KMS-11 (cell line): Measurements from ENCODE around the gene MPZL1.
A peak's percentile ranks its signal among the peaks of the same experiment; 100 is the strongest.

Experiments
- H2AFZ ChIP-seq: fragments of 200-600 bp; sonication (generic); 2 replicates; pipeline ENCODE4 v1.6.1; 2016; ENCODE audit warnings: antibody characterized with exemption, mixed run types, low read depth
- H3K27ac ChIP-seq: fragments of 200-600 bp; sonication (generic); 2 replicates; pipeline ENCODE4 v1.6.1; 2016; ENCODE audit warnings: mild to moderate bottlenecking, mixed run types
- H3K27me3 ChIP-seq: fragments of 200-600 bp; sonication (generic); 2 replicates; pipeline ENCODE4 v1.6.1; 2017; ENCODE audit warnings: mild to moderate bottlenecking, low read depth, mixed run types, moderate library complexity; ENCODE audit not compliant: insufficient read depth
- H3K36me3 ChIP-seq: fragments of 200-600 bp; sonication (generic); 2 replicates; pipeline ENCODE4 v1.6.1; 2017; ENCODE audit warnings: mild to moderate bottlenecking, mixed run types; ENCODE audit not compliant: insufficient read depth
- H3K4me1 ChIP-seq: fragments of 200-600 bp; sonication (generic); 2 replicates; pipeline ENCODE4 v1.6.1; 2016; ENCODE audit warnings: mild to moderate bottlenecking, low read depth, mixed run types; ENCODE audit not compliant: poor library complexity, severe bottlenecking
- H3K4me2 ChIP-seq: fragments of 200-600 bp; sonication (generic); 2 replicates; pipeline ENCODE4 v1.7.0; 2016; ENCODE audit warnings: mild to moderate bottlenecking, mixed run types
- H3K4me3 ChIP-seq: fragments of 200-600 bp; sonication (generic); IDR thresholded peaks from 2 replicates; pipeline ENCODE4 v1.6.1; 2017; ENCODE audit warnings: low read depth, low read length, mixed read lengths; ENCODE audit not compliant: insufficient read depth
- H3K79me2 ChIP-seq: fragments of 200-600 bp; sonication (generic); 2 replicates; pipeline ENCODE4 v1.6.1; 2016; ENCODE audit warnings: low read depth, mixed run types; ENCODE audit not compliant: insufficient read depth
- H3K9ac ChIP-seq: fragments of 200-600 bp; sonication (generic); 2 replicates; pipeline ENCODE4 v1.6.1; 2016; ENCODE audit warnings: mild to moderate bottlenecking, mixed run types
- H4K20me1 ChIP-seq: fragments of 200-600 bp; sonication (generic); 2 replicates; pipeline ENCODE4 v1.6.1; 2016; ENCODE audit warnings: mild to moderate bottlenecking, mixed run types; ENCODE audit not compliant: insufficient read depth
- TF ChIP-seq, protein P1 (sequence below): fragments of 200-600 bp; sonication (generic); conservative IDR thresholded peaks from 2 replicates; pipeline ENCODE4 v1.6.1; 2017; ENCODE audit warnings: low read depth, mild to moderate bottlenecking, antibody characterized with exemption, low read length, moderate library complexity, mixed read lengths

Gene MPZL1

DNA sequence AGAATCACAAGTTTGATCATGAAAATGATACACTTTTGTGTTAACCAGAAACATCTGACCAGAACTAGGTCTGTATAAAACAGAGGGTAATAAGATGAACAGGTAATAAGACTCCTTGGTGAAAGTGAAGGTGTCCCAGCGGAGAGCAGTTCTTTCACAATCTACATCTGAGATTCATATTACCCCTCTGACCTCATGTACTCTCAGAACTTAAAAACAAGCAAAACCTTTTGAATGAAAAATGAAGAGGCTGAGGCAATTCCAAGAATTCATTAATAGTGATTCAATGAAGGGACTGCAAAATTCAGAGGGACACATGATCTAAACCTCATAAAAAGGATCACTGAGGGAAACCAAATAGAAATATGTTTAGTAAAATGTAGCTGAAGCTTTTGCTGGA lies 10.9 kb upstream of the MPZL1 start:
- Histone ChIP-seq H3K4me3 (peak overlapping the region; percentile 52), H3K27me3 (no peaks in the 10 kb centered on the region), H3K9ac (no peak overlapping the region), H4K20me1 (no peaks in the 10 kb centered on the region), H3K27ac (no peak overlapping the region), H3K4me2 (peak overlapping the region; percentile 9; the same call in 1 of the 2 replicates), H2AFZ (no peak overlapping the region), H3K4me1 (peaks cover 40% of the 10 kb centered on the region), H3K79me2 (no peaks in the 10 kb centered on the region), H3K36me3 (no peaks in the 10 kb centered on the region)
- TF ChIP-seq, protein P1, sequence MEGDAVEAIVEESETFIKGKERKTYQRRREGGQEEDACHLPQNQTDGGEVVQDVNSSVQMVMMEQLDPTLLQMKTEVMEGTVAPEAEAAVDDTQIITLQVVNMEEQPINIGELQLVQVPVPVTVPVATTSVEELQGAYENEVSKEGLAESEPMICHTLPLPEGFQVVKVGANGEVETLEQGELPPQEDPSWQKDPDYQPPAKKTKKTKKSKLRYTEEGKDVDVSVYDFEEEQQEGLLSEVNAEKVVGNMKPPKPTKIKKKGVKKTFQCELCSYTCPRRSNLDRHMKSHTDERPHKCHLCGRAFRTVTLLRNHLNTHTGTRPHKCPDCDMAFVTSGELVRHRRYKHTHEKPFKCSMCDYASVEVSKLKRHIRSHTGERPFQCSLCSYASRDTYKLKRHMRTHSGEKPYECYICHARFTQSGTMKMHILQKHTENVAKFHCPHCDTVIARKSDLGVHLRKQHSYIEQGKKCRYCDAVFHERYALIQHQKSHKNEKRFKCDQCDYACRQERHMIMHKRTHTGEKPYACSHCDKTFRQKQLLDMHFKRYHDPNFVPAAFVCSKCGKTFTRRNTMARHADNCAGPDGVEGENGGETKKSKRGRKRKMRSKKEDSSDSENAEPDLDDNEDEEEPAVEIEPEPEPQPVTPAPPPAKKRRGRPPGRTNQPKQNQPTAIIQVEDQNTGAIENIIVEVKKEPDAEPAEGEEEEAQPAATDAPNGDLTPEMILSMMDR, result no peak

DNA sequence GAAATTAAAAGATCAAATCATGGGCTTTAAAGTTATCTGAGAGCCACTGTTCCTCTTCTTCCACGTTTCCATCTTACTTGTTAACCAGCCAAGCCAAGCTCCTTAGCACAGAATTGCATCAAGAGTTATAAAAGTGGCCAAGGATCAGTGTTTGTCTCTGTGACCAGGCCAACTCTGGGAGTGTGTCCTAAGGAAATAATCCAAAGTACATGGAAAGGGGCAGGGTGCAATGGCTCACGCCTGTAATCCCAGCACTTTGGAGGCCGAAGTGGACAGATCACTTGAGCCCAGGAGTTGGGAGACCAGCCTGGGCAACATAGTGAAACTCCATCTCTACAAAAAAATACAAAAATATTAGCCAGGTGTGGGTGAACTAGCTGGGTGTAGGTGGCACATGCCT lies 10.0 kb upstream of the MPZL1 start:
- Histone ChIP-seq H3K9ac (no peak overlapping the region), H3K4me2 (no peak overlapping the region), H3K27ac (no peak overlapping the region), H3K4me3 (no peak overlapping the region), H2AFZ (no peak overlapping the region), H3K4me1 (peaks cover 34% of the 10 kb centered on the region), H3K36me3 (no peaks in the 10 kb centered on the region), H3K79me2 (no peaks in the 10 kb centered on the region), H4K20me1 (no peaks in the 10 kb centered on the region), H3K27me3 (no peaks in the 10 kb centered on the region)
- TF ChIP-seq, protein P1, result no peak

DNA sequence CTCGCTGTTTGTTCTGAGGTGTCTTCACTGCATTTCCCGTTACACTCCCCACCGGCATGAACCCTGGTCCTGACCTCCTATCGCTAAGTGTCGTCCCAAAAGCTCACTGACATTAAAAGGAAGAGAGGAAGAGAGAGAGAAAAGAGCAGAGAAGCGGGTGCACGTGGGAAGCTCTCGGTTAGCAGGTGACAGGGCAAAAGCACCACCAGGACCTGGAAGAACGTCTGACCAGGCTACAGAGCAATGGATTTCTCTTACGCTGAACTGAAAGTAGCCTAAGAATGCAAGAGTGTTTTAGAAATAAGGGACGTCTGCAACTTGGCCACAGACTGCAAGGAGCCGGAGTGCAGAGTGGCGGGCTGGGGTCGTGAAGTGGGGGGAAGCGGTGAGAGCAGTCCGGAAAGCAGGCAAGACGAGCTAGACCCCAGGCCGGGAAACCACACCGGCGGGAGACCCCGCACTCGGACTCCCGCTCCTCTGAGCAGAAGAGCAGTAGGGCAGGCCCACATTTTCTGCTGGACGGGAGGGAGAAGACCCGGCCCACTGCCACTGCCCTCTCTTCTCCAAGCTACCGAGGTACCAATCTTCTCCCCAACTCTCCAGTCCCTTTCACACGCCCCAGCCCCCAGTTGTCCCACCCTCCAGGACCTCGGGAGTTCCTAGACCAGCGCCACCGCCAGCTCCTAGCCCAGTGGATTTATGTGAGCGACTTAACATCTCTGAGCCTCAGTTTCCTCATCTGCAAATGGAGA lies 8.3 kb upstream of the MPZL1 start:
- H3K27me3 ChIP-seq, result no peaks in the 10 kb centered on the region
- H3K4me3 ChIP-seq, result peak overlapping the region; percentile 48
- no peaks in the 10 kb centered on the region for H4K20me1 ChIP-seq
- no peaks in the 10 kb centered on the region for H3K79me2 ChIP-seq
- peaks cover 33% of the 10 kb centered on the region for H3K4me1 ChIP-seq
- peak overlapping the region; percentile 97 for H3K9ac ChIP-seq
- H2AFZ ChIP-seq, result peak overlapping the region; percentile 96
- H3K4me2 ChIP-seq, result peak overlapping the region; percentile 82
- no peaks in the 10 kb centered on the region for H3K36me3 ChIP-seq
- H3K27ac ChIP-seq, result peak overlapping the region; percentile 90; the same call in 1 of the 2 replicates
- TF ChIP-seq, protein P1, result 0 out of 2 replicates have a peak, but pooled peaks have one; percentile 12

DNA sequence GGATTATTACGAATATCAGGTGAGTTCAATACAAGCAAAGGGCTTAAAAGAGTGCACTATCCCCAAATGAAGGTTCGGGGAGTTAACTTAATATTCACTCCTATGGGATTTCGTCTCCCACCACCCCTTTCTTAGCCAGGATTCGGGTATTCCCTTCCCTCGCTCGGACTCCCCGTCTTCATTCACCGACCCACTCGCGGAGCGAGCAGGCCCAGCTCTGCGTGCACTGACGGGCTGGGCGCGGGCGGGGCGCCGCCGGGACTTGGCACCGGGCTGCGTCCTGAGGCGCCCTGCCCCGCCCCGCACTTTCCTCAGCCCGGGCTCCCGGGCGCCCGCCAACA lies 7.7 kb upstream of the MPZL1 start:
- TF ChIP-seq, protein P1, result no peak
- peak overlapping the region; percentile 90 for H3K27ac ChIP-seq
- no peaks in the 10 kb centered on the region for H3K79me2 ChIP-seq
- H3K36me3 ChIP-seq, result no peaks in the 10 kb centered on the region
- peak overlapping the region; percentile 97 for H3K9ac ChIP-seq
- peak overlapping the region; percentile 82 for H3K4me2 ChIP-seq
- H3K4me1 ChIP-seq, result peaks cover 33% of the 10 kb centered on the region
- H3K4me3 ChIP-seq, result peak overlapping the region; percentile 48
- no peaks in the 10 kb centered on the region for H3K27me3 ChIP-seq
- H2AFZ ChIP-seq, result peak overlapping the region; percentile 96
- H4K20me1 ChIP-seq, result no peaks in the 10 kb centered on the region
